ENCODE data around the gene DNAJC22. TPM values are rescaled to one million over a fixed set of nuclear protein-coding genes. Genes with fewer than 3 reads are reported as not detected.

DNAJC22 gene
- total RNA-seq, 1 donor from 2014 or later = 1.8 TPM

DNA sequence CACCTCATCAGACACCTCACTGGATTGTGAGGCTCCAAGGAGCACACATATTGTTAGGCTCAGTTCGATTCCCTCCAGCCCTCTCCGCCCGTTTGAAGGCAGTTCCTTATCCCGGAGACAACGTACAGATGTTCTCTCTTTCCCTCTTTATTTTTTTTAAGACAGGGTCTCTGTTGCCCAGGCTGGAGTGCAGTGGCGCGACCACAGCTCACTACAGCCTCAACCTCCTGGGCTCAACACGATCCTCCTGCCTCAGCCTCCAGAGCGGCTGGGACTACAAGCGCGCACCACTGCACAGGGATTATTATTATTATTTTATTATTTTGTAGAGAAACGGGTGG is 24.4 kb upstream of the DNAJC22 start:
- peak overlapping the region; percentile 96 for H3K4me3 Mint-ChIP-seq (ENCODE audit: unreplicated experiment)
- peaks cover 4% of the 10 kb centered on the region for H3K27me3 Mint-ChIP-seq (ENCODE audit: unreplicated experiment)
- DNase-seq (ENCODE audit: low spot score) = no peak
- H3K9me3 Mint-ChIP-seq (ENCODE audit: unreplicated experiment) = no peaks in the 10 kb centered on the region
- TF ChIP-seq CTCF (IDR thresholded peaks at IDR 0.05; ENCODE audit: unreplicated experiment) = no peak
- peaks cover 13% of the 10 kb centered on the region for H3K4me1 Mint-ChIP-seq (ENCODE audit: unreplicated experiment)
- no peaks in the 10 kb centered on the region for H3K36me3 Mint-ChIP-seq (ENCODE audit: low read depth, unreplicated experiment)
- H3K27ac Mint-ChIP-seq (ENCODE audit: unreplicated experiment) = no peak overlapping the region

GRCh38 chr12:49322708-49323523 is 23.8 kb upstream of the DNAJC22 start, which contains the start of gene TROAP:
Gene TROAP, plus strand, starts transcription at chr12:49323255. Its CDS starts 354 bp downstream, at chr12:49323609.
- Mint-ChIP-seq H3K9me3 (ENCODE audit: unreplicated experiment) (no peaks in the 10 kb centered on the region), H3K4me1 (ENCODE audit: unreplicated experiment) (peaks cover 13% of the 10 kb centered on the region), H3K36me3 (ENCODE audit: low read depth, unreplicated experiment) (no peaks in the 10 kb centered on the region), H3K27me3 (ENCODE audit: unreplicated experiment) (peaks cover 6% of the 10 kb centered on the region), H3K4me3 (ENCODE audit: unreplicated experiment) (peak within 1 kb of the TSS; percentile 96), H3K27ac (ENCODE audit: unreplicated experiment) (peak within 1 kb of the TSS; percentile 84)
- DNase-seq (ENCODE audit: low spot score) = peak; percentile 98
- TF ChIP-seq CTCF (IDR thresholded peaks at IDR 0.05; ENCODE audit: unreplicated experiment) = no peak

GRCh38 chr12:49323524-49324097 is 23.1 kb upstream of the DNAJC22 start:
- peak overlapping the region; percentile 96 for H3K4me3 Mint-ChIP-seq (ENCODE audit: unreplicated experiment)
- peak overlapping the region; percentile 84 for H3K27ac Mint-ChIP-seq (ENCODE audit: unreplicated experiment)
- peaks cover 6% of the 10 kb centered on the region for H3K27me3 Mint-ChIP-seq (ENCODE audit: unreplicated experiment)
- no peak for TF ChIP-seq CTCF (IDR thresholded peaks at IDR 0.05; ENCODE audit: unreplicated experiment)
- DNase-seq (ENCODE audit: low spot score) = no peak
- H3K36me3 Mint-ChIP-seq (ENCODE audit: low read depth, unreplicated experiment) = no peaks in the 10 kb centered on the region
- no peaks in the 10 kb centered on the region for H3K9me3 Mint-ChIP-seq (ENCODE audit: unreplicated experiment)
- peaks cover 13% of the 10 kb centered on the region for H3K4me1 Mint-ChIP-seq (ENCODE audit: unreplicated experiment)

GRCh38 chr12:49325606-49326005 is 21.1 kb upstream of the DNAJC22 start:
- Mint-ChIP-seq H3K9me3 (ENCODE audit: unreplicated experiment) (no peaks in the 10 kb centered on the region), H3K4me1 (ENCODE audit: unreplicated experiment) (peaks cover 13% of the 10 kb centered on the region), H3K27ac (ENCODE audit: unreplicated experiment) (no peak overlapping the region), H3K4me3 (ENCODE audit: unreplicated experiment) (no peak overlapping the region), H3K36me3 (ENCODE audit: low read depth, unreplicated experiment) (peaks cover 4% of the 10 kb centered on the region), H3K27me3 (ENCODE audit: unreplicated experiment) (peaks cover 4% of the 10 kb centered on the region)
- no peak for TF ChIP-seq CTCF (IDR thresholded peaks at IDR 0.05; ENCODE audit: unreplicated experiment)
- DNase-seq (ENCODE audit: low spot score) = no peak

GRCh38 chr12:49327368-49327767 is 19.3 kb upstream of the DNAJC22 start:
- H3K27ac Mint-ChIP-seq (ENCODE audit: unreplicated experiment) = no peak overlapping the region
- DNase-seq (ENCODE audit: low spot score) = no peak
- peaks cover 8% of the 10 kb centered on the region for H3K4me1 Mint-ChIP-seq (ENCODE audit: unreplicated experiment)
- peaks cover 4% of the 10 kb centered on the region for H3K36me3 Mint-ChIP-seq (ENCODE audit: low read depth, unreplicated experiment)
- peaks cover 12% of the 10 kb centered on the region for H3K27me3 Mint-ChIP-seq (ENCODE audit: unreplicated experiment)
- no peak for TF ChIP-seq CTCF (IDR thresholded peaks at IDR 0.05; ENCODE audit: unreplicated experiment)
- H3K9me3 Mint-ChIP-seq (ENCODE audit: unreplicated experiment) = no peaks in the 10 kb centered on the region
- no peak overlapping the region for H3K4me3 Mint-ChIP-seq (ENCODE audit: unreplicated experiment)
